Endothelial cell of umbilical vein (primary cell): ENCODE measurements around the gene PLAAT1. TPM values are rescaled to one million over a fixed set of nuclear protein-coding genes. Genes with fewer than 3 reads are reported as not detected.

Source experiments
- BruUV-seq: library from RNA; stranded (reverse); fragments of 400-500 nt; replicated peaks from 2 replicates; lab custom pipeline; 2021; lab: Mats Ljungman, UMichigan
- CTCF ChIA-PET: fragments of 300-600, 350-600 bp; sonication (Branson Sonifier 250); formaldehyde crosslinking; loops from one replicate; lab custom pipeline; 2021; ENCODE audit warnings: antibody characterized with exemption, inconsistent platforms; lab: Charles Lee
- POLR2A ChIA-PET: fragments of 300-600, 350-600 bp; sonication (Branson Sonifier 250); formaldehyde crosslinking; loops from one replicate; lab custom pipeline; 2021; ENCODE audit warnings: antibody characterized with exemption, inconsistent platforms; lab: Charles Lee
- DNase-seq: peaks from one replicate; pipeline ENCODE4 v3.0.0-alpha.2; 2011; ENCODE audit warnings: low read depth, low spot score
- FAIRE-seq: peaks from 2 replicates; lab custom pipeline; 2011; peaks lifted over from hg19 to GRCh38; lab: Jason Lieb, UNC
- H2AFZ ChIP-seq: 2 replicates; pipeline ENCODE4 v1.6.0; 2012; ENCODE audit warnings: low read depth, low read length, control low read depth, inconsistent platforms
- H3K27ac ChIP-seq: 2 replicates; pipeline ENCODE4 v1.5.1; 2011; ENCODE audit warnings: low read depth, mild to moderate bottlenecking, control low read depth, low read length, moderate library complexity; ENCODE audit not compliant: insufficient read depth
- H3K27me3 ChIP-seq, 2 experiments: 2 replicates each; pipeline versions ENCODE4 v1.6.0 to v1.6.1; 2011; ENCODE audit warnings: low read length in 2 of 2, mixed read lengths in 1 of 2; ENCODE audit not compliant: control insufficient read depth in 2 of 2, insufficient read depth in 2 of 2
- H3K36me3 ChIP-seq, 2 experiments: 2 replicates in 1 of 2; 3 replicates in 1 of 2; pipeline ENCODE4 v1.5.1; 2011; ENCODE audit warnings: low read length in 2 of 2, mild to moderate bottlenecking in 1 of 2, moderate library complexity in 1 of 2; ENCODE audit not compliant: control insufficient read depth in 2 of 2, insufficient read depth in 2 of 2; ENCODE audit errors: extremely low read depth in 1 of 2
- H3K4me1 ChIP-seq: 3 replicates; pipeline ENCODE4 v1.5.1; 2011; ENCODE audit warnings: mild to moderate bottlenecking, low read length; ENCODE audit not compliant: control insufficient read depth, insufficient read depth; ENCODE audit errors: extremely low read depth
- H3K4me2 ChIP-seq: 2 replicates; pipeline ENCODE4 v1.6.1; 2011; ENCODE audit warnings: low read length, control low read depth, mixed read lengths; ENCODE audit not compliant: insufficient read depth
- H3K4me3 ChIP-seq, 3 experiments: fragments of 200-600 bp in 1 of 3; sonication (generic), shearing (Covaris generic) in 1 of 3; replicated peaks in 1 of 3; 2 replicates each; pipeline ENCODE4 v1.5.1; 2011 to 2016; ENCODE audit warnings: control low read depth in 3 of 3, low read length in 3 of 3, mild to moderate bottlenecking in 2 of 3, inconsistent platforms in 1 of 3, low read depth in 1 of 3, moderate library complexity in 1 of 3; ENCODE audit not compliant: insufficient read depth in 1 of 3
- H3K79me2 ChIP-seq: 2 replicates; pipeline ENCODE4 v1.6.0; 2012; ENCODE audit warnings: low read length, inconsistent platforms; ENCODE audit not compliant: control insufficient read depth, insufficient read depth
- H3K9ac ChIP-seq: replicated peaks from 2 replicates; pipeline ENCODE3; 2011; ENCODE audit warnings: low read length, control low read depth; ENCODE audit not compliant: insufficient read depth; ENCODE audit errors: extremely low read depth
- H3K9me1 ChIP-seq: replicated peaks from 3 replicates; pipeline ENCODE4 v1.6.0; 2011; ENCODE audit warnings: mild to moderate bottlenecking, low read length; ENCODE audit not compliant: control insufficient read depth, insufficient read depth; ENCODE audit errors: extremely low read depth
- H3K9me3 ChIP-seq: replicated peaks from 2 replicates; pipeline ENCODE4 v1.5.1; 2012; ENCODE audit warnings: low read length, inconsistent platforms; ENCODE audit not compliant: control insufficient read depth, insufficient read depth
- H4K20me1 ChIP-seq: replicated peaks from 2 replicates; pipeline ENCODE3; 2011; ENCODE audit warnings: mild to moderate bottlenecking, low read length; ENCODE audit not compliant: control insufficient read depth, insufficient read depth; ENCODE audit errors: extremely low read depth
- CTCF ChIP-seq, 2 donors: IDR thresholded peaks; 1 replicate in 1 of 2; 2 replicates in 1 of 2; pipeline ENCODE4 v1.5.1; 2011; ENCODE audit warnings: low read length in 2 of 2, mild to moderate bottlenecking in 2 of 2, moderate library complexity in 2 of 2, control low read depth in 1 of 2, inconsistent platforms in 1 of 2, low read depth in 1 of 2; ENCODE audit not compliant: insufficient read depth in 1 of 2; ENCODE audit errors: extremely low read depth in 1 of 2
- EZH2 ChIP-seq: IDR thresholded peaks from 2 replicates; pipeline ENCODE4 v1.6.1; 2012; ENCODE audit warnings: borderline replicate concordance, low read depth, mild to moderate bottlenecking, moderate library complexity, low read length, inconsistent platforms; ENCODE audit not compliant: severe bottlenecking
- FOS ChIP-seq: IDR thresholded peaks from 2 replicates; pipeline ENCODE4 v1.6.1; 2011; ENCODE audit warnings: mild to moderate bottlenecking, low read length, moderate library complexity, borderline replicate concordance; ENCODE audit not compliant: insufficient read depth
- GATA2 ChIP-seq: IDR thresholded peaks from 2 replicates; pipeline ENCODE4 v1.7.0; 2011; ENCODE audit warnings: low read depth, mild to moderate bottlenecking, moderate library complexity, mixed read lengths, low read length; ENCODE audit not compliant: insufficient read length, insufficient read depth
- JUN ChIP-seq: IDR thresholded peaks from 2 replicates; pipeline ENCODE4 v1.6.1; 2011; ENCODE audit warnings: borderline replicate concordance, low read depth; ENCODE audit not compliant: insufficient read length, insufficient read depth
- MYC ChIP-seq: IDR thresholded peaks from one replicate; pipeline ENCODE4 v1.6.1; 2011; ENCODE audit warnings: mild to moderate bottlenecking, low read depth, low read length
- POLR2A ChIP-seq: IDR thresholded peaks from 2 replicates; pipeline ENCODE4 v1.6.1; 2012; ENCODE audit warnings: low read depth, mild to moderate bottlenecking, control low read depth, low read length
- POLR2AphosphoS5 ChIP-seq: IDR thresholded peaks from 2 replicates; pipeline ENCODE4 v1.6.1; 2012; ENCODE audit warnings: low read depth, mild to moderate bottlenecking, control low read depth, low read length, moderate library complexity; ENCODE audit not compliant: insufficient read depth
- dilution Hi-C: fragments of 300-500 bp; cut with MboI; formaldehyde crosslinking; loops from one replicate; pipeline ENCODE4 v1.15.0; 2019; ENCODE audit warnings: low sequenced_read_pairs; ENCODE audit not compliant: extremely low pct_ligation_motif_present
- intact Hi-C: fragments of 100-400 bp; cut with micrococcal nuclease; formaldehyde crosslinking; loops from one replicate; pipeline ENCODE4 v1.10.0; 2022
- polyA plus RNA-seq, 4 experiments: library from polyadenylated mRNA; depleted of rRNA in 3 of 4; stranded (reverse) in 3 of 4; unstranded in 1 of 4; fragments of >200 nt; gene quantifications; 2 replicates each; pipeline versions ENCODE4 v1.2.1 to v1.2.3, GENCODE V29; 2011 to 2012; ENCODE audit warnings: missing spikeins in 1 of 4
- total RNA-seq: library from RNA; stranded (reverse); gene quantifications from 2 replicates; pipeline ENCODE4 v1.2.3, GENCODE V29; 2021
- TF ChIP-seq, protein P1 (sequence below): IDR thresholded peaks from 2 replicates; pipeline ENCODE4 v1.6.1; 2011; ENCODE audit not compliant: insufficient read depth, insufficient read length

PLAAT1 gene
- total and polyA plus RNA-seq, 2 donors (not counting 3 experiments of a cell fraction or from before 2014, with no cell fraction given): 0.58 to 0.75 TPM

DNA sequence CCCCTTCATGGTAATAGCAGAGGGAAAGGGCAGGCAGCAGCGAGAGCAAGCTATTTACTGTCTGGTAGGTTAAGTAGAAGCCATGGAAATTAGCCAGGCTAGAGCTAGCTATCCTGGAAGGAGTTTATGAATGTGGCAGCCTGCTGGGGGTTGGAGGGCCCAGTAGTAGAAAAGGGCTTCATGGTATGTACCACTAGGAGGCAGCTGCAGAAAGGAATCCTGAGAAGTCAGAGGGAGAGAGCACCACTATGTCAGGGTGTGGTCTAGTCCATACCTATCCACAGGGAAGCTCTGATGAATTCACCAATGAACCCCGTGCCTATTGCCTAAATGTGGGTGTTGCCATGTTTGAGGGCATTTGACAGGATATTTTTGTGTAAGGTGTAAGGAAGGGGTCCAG is 55.0 kb downstream of the PLAAT1 start:
- Histone ChIP-seq H3K36me3 (no peaks in the 10 kb centered on the region), H4K20me1 (no peaks in the 10 kb centered on the region), H3K4me3 (no peak overlapping the region), H2AFZ (no peak overlapping the region), H3K4me2 (no peak overlapping the region), H3K9ac (no peak overlapping the region), H3K9me3 (no peaks in the 10 kb centered on the region), H3K27me3 (no peaks in the 10 kb centered on the region), H3K9me1 (no peaks in the 10 kb centered on the region), H3K79me2 (no peaks in the 10 kb centered on the region), H3K4me1 (peaks cover 2% of the 10 kb centered on the region), H3K27ac (no peak overlapping the region)
- no TSS peak for BruUV-seq
- FAIRE-seq: no peak
- dilution Hi-C loops (no loop called here), intact Hi-C loops (no loop called here)
- DNase-seq: no peak
- ChIA-PET POLR2A (no interaction called here), CTCF (no interaction called here)
- TF ChIP-seq MYC (no peak), EZH2 (no peak), POLR2A (no peak), CTCF (IDR thresholded peaks at IDR 0.05; ENCODE audit: extremely low read depth in 1 of 2, insufficient read depth in 1 of 2, low read depth in 1 of 2, low read length in 2 of 2) (no peak), FOS (no peak), JUN (no peak), POLR2AphosphoS5 (no peak), GATA2 (no peak)
- TF ChIP-seq, protein P1, sequence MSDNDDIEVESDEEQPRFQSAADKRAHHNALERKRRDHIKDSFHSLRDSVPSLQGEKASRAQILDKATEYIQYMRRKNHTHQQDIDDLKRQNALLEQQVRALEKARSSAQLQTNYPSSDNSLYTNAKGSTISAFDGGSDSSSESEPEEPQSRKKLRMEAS: no peak
